SHP77 treated with DMSO at 0.1 percent for 48 hours (cell line): ENCODE data around the gene TMEM184C.
A peak's percentile ranks its signal among the peaks of the same experiment; 100 is the strongest.

Source experiments
- DNase-seq: peaks from one replicate; lab custom pipeline; 2025; lab: John Stamatoyannopoulos, UW

The TMEM184C gene

DNA sequence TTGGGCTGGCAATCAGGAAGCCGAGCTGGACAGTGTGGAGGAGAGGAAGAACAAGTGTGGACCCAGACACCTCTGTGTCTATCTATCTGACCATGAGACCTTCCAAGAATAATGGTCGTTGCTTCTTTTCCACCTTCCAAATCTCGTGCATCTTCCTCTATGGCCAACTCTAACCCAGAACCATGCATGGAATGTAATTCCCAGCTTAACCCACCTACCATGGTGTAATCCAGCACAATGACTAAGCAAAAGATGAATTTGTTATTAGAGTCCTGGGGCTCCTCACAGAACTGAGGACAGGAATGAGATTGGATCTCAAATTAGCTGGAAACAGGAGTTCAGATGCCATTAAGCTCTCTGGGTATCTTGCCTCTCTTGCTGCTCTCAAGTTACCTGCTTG is 17.4 kb upstream of the TMEM184C start:
- DNase-seq = no peak

DNA sequence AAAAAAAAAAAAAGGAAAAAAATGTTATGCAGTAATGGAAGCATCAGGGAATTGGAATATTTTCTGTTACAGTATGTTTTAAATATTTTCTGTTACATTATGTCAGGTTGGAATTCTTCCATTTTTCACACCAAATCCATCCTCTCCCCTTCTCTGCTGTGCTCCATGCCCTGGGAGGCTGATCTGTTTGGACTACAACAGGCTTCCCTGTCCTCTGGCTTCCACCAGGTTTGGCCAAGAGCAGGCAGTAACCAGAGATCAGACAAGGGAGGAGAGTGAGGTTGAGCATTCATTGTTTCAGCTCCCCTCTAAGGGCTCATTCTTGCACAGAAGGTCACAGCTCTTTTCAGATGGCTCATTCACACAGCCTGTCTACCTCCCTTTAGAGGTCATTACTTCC is 11.7 kb upstream of the TMEM184C start:
- no peak for DNase-seq

DNA sequence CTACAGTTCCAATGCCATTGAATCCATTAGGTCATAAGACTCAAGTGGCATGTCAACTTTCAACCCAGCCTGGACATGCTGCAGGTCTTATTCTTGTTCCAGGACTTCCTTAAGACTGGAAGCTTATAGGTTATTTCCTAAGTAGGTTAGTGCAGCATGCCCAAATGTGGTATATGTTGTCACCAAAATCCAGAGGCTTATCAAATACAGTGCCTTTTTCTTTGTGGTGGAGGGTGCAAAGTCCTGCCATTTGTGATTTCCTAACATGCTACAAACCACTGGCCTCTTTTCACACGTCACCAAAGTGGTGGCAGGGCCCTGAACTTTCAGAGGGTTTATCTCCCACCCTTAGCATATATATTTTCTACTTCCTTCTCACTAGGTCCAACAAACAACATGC is 9.7 kb upstream of the TMEM184C start:
- DNase-seq = no peak

DNA sequence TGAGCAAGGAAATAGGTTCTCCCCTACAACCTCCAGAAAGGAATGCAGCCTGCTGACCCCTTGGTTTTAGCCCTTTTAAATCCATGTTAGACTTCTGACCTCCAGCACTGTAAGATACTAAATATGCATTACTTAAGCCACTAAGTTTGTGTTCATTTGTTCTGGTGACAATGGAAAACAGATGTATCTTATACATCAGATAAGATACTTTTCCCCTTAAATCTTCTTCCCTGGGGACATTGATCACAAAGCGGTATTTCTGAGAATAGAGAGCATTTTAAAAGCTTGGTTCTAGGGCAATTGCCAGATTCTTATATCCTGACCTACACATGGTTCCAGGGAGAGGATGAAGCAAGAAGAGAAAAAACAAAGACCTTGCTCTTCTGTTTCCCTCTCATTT is 6.5 kb upstream of the TMEM184C start:
- no peak for DNase-seq

DNA sequence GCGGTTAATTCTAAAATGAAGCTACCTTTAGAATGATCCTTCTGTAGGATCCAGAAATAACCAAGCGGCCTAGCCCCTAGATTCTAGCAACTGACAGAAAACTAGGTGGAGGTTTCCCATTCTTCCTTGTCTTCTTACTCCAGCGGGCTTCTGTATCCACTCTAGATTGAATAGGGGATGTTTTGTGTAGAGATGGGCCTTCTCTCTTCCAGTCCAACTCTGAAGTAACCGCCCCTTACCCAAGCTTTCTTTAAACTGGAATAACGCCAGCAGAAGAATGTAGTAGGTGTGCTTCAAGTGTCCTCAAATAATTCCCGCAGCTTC is 386 bp upstream of the TMEM184C start:
- DNase-seq = peak; percentile 66

DNA sequence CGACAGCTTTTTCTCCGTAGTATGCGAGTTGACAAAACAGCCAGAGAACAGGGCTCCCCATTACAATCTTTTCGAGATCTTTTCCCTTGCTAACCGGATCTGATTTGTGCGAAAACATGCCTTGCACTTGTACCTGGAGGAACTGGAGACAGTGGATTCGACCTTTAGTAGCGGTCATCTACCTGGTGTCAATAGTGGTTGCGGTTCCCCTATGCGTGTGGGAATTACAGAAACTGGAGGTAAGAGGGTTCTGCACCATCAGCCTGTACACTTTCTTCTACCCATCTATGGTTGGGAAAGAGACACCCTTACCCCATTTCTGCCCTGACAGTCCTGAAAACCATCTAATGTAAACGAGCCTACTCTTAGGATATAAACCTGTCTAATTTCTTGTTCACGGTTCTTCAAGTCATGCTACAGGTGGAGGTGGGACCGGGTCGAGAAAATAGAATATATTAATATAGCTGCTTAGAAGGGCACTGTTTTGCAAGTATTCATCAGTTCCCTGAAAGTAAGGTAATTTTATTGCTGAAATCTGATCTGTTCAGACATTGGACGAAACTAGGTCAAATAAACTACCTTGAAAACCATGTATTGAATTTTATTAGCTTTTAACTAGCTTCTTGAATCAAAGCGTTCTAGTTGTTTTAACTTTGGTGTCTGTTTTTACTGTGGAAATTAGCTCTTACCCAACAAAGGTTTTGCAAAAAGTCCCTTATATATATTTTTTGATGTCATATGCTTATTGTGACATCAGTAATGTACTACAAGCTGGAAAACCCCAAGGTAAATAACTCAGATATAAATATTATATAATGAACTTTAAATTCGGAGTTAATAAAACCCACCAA is 869 bp downstream of the TMEM184C start:
- DNase-seq = no peak

DNA sequence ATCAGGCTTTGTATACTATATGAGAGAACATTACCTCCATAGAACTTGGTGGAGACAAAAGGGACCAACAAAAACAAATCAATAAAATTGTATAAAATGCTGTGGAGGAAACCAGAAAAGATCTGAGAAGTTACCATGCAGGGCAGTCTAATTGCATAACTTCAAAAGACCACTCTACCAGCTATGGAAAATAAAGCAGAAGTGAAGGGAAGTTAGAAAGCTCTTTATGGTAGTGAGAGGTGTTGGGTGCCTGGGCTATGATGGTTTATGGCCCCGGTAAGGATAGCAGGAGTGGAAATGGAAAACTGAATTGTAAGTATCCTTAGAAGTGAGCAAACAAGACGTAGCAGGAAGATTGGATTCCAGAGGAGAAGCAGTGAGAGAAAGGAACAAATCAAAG is 3.1 kb downstream of the TMEM184C start:
- no peak for DNase-seq

DNA sequence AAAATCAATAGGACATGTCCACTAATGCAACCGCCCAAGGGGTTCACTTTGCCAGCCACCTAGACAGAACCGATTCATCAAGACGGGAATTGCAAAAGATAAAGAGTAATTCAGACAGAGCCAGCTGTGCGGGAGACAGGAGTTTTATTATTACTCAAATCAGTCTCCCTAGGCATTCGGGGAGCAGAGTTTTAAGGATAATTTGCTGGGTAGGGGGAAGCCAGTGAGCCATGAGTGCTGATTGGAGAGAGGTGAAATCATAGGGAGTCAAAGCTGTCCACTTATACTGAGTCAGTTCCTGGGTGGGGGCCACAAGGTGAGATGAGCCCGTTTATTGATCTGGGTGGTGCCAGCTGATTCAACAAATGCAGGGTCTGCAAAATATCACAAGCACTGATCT is 8.5 kb downstream of the TMEM184C start:
- no peak for DNase-seq

DNA sequence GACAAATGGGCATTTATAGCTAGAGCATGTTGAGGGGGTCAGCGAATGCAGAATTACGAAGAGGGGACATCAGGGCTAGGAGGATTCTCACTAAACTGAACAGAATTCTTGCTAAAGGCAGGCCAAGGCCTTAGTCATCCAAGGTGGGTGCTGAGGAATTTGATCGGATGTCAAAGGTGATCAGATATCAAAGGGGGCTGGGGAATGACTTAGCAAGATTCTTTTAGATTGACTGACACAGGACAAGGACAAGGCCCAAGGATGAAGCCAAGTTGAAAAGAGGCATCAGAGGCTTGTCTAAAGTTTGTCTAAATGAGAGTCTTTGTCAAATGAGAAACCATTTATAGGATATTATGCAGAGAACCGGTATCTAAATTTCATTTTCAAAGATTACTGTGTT is 9.7 kb downstream of the TMEM184C start:
- DNase-seq = no peak

DNA sequence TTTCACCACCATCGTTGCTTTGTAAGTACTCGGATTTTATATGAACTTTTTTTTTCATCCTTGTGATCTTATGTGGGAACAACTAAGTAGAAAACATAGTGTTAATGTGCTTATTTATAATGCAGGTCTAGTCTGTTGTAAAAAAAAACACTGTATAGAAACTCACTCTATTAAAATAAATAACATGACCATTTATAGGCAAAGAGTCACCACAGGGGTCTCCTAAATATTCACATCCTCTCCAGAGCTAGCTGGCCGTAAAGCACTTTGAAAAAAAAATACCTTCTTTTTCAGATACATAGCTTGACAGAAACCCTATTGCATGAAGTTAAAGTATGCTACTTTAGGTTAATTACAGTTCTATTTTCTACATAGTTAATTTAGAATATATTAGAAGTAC is 11.2 kb downstream of the TMEM184C start:
- no peak for DNase-seq

DNA sequence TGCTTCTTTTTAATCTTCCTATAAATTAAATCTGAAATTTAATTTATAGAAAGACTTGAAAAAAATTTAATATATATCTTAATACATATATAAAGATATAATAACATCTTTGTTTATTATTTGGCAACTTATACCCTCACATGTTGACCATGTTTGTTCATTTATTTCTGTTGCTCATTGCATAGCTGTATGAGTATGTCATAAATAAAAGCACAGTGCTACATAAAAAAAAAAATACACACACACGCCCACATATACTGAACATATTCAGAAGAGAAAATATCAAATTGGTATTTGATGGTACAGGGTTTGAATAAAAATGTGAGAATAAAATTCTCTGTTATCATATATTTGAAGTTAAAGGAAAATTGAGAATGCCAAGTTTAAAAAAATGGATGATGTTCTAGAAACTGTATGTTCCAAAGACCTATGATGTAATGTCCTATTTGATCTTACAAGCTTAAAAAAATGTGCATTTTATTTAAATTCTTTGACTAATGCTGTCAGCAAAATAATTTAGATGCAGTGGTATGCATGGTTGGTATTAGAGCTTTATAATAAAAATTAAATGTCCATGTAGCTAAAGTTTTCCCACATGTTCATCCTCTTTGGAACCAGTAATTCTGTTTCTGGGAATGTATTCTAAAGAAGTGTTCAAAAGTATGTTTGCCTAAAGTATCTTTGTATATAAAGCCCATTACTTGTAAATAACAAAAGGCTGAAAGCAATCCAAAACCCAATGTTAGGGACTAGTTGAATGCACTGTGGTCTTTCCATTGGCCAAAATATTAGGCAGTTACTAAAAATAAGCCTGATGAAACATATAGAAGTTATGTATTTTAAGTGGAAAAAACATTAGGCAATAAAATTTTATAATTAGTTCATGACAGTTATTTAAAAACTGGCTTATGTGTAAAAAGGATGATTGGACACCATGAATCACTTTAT is 12.9 kb downstream of the TMEM184C start:
- DNase-seq = no peak

DNA sequence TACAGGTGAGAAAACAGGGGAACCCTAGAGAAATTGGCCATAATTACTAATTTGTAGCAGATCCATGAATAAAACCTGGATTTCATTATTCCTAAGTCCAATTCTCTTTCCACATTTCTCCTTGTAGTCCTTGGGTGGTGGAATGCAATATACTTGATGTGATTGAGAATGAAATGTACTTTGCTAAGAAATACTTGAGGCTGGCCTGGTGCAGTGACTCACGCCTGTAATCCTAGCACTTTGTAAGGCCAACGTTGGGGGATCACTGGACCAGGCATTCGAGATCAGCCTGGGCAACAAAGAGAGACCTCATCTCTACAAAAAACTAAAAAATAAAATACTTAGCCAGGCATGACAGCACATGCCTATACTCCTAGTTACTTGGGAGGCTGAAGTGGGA is 15.9 kb downstream of the TMEM184C start:
- no peak for DNase-seq

DNA sequence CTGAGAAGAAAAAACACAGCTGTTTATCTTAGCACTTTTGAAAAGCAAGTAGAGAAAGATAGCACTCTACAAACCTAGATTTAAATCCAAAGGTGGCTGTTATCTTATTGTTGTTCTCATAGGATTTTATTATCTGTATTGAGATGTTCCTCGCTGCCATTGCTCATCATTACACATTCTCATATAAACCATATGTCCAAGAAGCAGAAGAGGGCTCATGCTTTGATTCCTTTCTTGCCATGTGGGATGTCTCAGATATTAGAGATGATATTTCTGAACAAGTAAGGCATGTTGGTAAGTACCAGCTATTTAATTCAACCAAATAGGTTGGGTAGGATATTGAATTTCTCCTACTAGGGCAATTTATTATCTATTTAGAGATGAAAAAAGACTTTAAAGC is 16.4 kb downstream of the TMEM184C start:
- no peak for DNase-seq

DNA sequence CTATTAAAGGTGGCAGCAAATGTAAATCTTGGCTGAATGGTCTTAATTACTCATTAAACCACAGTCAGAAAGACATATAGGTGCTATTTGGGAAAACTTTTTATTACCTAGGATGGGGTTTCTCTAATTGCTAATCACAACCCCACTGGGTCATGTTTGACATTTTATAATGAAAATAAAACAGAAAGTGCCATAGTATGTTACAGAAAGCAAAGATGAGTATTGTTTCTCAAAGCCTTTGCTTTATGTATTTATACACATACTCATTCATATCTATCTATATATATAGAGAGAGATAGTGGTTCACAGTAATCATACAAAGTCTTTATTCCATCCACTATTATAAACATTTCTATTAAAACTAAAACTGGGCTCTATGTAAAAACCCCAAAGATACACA is 18.2 kb downstream of the TMEM184C start:
- no peak for DNase-seq

DNA sequence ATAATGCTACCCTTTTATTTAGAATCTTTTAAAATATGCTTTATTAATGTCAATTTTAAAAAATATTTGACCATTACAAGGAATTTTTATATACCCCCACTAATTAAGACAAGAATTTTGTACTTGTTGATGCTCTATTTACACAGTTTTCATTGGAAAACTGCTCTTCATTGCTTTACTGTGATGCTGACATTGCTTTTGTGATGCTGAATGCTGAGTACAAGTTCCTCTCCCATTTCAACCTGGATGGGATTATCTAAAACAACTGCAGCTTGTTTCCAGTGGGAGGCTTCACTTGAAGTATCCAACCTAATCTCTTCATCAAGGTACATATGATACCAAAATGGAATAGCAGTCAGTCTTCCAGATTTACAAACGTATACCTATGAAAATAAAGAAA is 21.2 kb downstream of the TMEM184C start:
- DNase-seq = no peak

DNA sequence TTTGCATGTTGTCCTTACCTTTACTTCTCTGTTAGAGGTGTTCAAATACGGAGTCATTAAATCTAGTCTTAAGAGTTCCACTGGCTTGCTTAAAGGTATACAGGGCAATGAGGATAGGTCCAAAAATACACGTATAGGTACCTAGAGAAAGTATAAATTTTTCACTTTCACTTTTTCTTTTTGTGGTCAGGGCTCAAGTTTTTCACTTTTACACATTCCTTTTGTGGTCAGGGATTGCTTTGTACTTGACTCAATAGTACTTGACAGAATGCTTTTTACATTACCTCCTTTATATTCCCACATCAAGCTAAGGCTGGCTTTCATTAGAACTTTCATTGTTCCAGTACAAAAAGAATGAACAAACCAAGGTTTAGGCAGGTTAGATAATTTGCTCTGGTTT is 21.7 kb downstream of the TMEM184C start:
- no peak for DNase-seq

DNA sequence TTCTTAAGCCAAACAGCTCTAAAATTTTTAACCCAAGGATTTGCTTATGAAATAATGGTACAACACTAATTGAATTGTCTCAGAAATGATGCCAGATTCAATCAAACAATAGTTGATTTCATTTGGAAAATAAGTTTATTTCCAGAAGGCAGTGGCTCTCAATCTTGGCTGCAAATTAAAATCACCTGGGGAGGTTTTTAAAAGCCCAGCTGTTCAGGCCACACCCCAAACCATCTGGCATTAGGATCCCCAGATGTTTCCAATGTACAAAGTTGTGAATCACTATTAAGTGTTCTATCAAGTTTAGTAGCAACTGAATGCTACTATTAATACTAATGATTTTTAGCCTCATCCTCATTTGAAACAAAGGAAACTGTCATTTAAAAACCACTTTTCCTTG is 22.2 kb downstream of the TMEM184C start:
- no peak for DNase-seq

DNA sequence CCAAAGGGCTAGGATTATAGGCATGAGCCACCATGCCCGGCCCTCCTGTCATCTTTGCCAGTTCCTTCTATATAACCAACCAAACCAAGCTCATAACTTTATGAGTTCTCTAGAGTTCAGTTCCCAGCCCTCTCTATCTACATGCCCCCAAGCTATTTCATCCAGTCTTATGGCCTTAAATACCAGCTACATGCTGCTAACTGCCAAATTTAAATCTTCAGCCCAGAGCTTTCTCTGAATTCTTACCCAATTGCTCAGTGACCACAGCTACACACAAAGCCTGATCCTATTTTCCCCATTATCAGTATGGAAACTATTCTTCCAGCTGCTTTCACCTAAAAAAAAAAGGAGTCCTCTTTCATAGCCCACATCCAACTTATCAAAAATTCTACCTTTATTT is 23.1 kb downstream of the TMEM184C start:
- no peak for DNase-seq

DNA sequence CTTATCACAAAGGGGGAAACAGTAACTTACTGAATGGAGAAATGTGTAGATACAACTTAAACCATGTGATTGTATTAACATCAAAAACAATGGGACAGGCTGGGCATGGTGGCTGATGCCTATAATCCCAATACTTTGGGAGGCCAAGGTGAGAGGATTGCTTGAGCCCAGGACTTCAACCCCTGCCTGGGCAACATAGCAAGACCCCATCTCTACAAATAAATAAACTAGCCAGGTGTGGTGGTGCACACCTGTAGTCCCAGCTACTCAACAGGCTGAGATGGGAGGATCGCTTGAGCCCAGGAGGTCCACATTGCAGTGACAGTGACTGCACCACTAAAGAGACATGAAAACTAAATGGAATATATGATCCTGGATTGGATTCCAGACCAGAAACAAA is 26.4 kb downstream of the TMEM184C start:
- no peak for DNase-seq

DNA sequence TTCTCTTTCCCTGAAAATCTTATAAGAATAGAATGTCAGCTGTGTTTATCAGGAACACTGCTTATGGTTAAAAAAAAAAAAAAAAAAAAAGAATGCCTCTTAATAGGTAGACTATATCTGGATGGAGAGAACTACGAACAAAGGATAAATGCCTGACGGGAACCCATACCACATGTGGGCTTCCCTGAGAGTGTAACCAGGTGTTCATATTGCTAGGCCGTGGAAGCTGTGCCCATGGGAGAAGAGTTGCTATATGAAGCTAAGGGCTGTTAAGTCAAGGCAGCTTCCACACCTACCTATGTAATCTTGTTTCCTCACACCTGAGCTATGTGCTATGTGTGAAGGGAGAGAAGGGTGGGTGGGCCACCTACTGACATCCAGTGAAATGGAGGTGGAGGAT is 27.3 kb downstream of the TMEM184C start:
- no peak for DNase-seq

DNA sequence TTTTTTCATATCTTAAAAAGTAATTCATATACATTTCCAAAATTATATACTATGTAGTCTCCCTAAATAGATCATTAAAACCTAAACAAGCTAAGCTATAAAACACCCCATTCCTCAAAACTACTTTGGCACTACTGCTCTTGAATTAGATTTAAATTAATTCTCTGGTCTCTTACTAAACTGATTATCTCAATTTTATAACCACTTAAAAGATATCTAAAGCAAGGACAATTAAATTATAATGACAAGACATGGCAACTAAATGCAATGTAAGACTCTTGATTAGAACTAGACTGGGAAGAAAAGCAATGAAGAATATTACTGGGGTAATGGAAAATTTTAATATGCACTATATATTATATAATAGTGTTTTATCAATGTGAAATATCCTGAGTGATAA is 27.9 kb downstream of the TMEM184C start:
- DNase-seq = no peak

DNA sequence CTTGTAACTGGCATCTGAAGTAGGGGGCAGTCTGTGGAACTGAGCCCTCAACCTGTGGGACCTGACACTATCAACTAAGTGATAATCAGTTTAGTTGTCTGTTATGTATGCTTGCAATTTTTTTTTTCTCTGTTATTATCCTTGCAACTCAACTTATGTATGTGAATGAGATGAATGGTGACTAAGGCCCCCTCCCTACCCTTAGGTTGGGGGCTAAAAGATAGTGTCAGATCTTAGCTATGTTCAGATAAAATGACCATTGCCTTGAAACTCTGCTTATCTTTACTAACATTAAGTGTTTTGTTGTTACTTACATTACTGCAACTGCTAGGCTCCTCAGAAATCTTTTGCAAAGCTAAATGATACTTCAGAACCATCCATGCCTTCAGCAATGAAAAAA is 31.5 kb downstream of the TMEM184C start:
- DNase-seq = no peak

DNA sequence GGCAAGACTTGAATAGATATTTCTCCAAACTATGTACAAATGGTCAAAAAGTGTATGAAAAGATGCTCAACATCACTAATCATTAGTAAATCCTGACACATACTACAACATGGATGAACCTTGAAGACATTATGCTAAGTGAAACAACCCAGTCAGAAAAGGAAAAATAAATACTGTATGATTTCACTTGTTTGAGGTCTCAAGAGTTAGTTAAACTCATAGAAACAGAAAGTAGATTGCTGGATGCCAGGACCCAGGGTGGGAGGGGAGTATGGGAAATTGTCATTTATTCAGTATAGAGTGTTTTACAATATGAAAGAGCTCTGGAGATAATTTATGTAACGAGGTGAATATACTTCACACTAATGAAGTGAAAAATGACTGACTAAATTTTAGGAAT is 34.4 kb downstream of the TMEM184C start:
- DNase-seq = no peak
